HG03469 (cell line): ENCODE measurements around the gene BRD3.

Experiments
- ATAC-seq: cut with Tn5 transposase; IDR thresholded peaks from one replicate; pipeline ENCODE4 v1.9.1; 2021; ENCODE audit warnings: mild to moderate bottlenecking, moderate library complexity, moderate number of reproducible peaks; ENCODE audit not compliant: unreplicated experiment

The BRD3 gene

GRCh38 chr9:133981589-133981957 is 86.3 kb downstream of the BRD3 start:
- no peak for ATAC-seq

- no peak for ATAC-seq
Observed at GRCh38 chr9:133980864-133981588, 86.8 kb downstream of the BRD3 start.
